Measurements from ENCODE around the gene ARHGAP21. TPM values are rescaled to one million over a fixed set of nuclear protein-coding genes. Genes with fewer than 3 reads are reported as not detected.
A peak's percentile ranks its signal among the peaks of the same experiment; 100 is the strongest.
"Not testable (repeated sequence)": the region's sequence is repeated elsewhere in the genome, so short reads cannot be mapped to it uniquely, and the experiment has no call there.

ARHGAP21 gene
- total RNA-seq, 4 donors from 2014 or later, result 25.9 to 43.4 (median 34.3) TPM

DNA sequence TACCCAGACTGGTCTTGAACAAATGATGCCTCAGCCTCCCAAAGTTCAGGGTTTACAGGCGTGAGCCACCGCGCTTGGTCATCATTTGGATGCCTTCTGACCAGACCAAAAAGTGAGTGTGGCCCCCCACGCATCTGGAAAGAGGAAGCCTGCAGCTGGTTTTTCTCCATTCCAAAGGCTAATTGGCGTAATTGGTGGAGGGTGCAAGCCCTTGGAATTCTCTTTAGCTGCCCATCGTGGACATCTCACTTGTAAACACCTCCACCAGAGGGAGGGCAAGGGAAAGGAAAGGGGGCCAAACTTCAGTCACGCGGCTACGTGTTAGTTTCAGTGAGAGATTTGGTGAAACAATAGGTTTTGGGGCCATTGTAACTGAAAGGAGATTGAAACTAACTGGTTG, 4.1 kb upstream of the ARHGAP21 start:
- Histone ChIP-seq H3K36me3 (no peaks in the 10 kb centered on the region), H3K4me1 (peaks cover 6% of the 10 kb centered on the region), H3K4me3 (no peak overlapping the region), H3K27ac (no peak overlapping the region), H3K9me3 (no peaks in the 10 kb centered on the region), H3K27me3 (no peaks in the 10 kb centered on the region)
- 86% methylated on average over 8 of the region's 9 CpGs for WGBS
- TF ChIP-seq POLR2A (IDR thresholded peaks at IDR 0.05) (no peak), EP300 (IDR thresholded peaks at IDR 0.05) (no peak), POLR2AphosphoS5 (IDR thresholded peaks at IDR 0.05) (no peak)
- TF ChIP-seq, protein P1, sequence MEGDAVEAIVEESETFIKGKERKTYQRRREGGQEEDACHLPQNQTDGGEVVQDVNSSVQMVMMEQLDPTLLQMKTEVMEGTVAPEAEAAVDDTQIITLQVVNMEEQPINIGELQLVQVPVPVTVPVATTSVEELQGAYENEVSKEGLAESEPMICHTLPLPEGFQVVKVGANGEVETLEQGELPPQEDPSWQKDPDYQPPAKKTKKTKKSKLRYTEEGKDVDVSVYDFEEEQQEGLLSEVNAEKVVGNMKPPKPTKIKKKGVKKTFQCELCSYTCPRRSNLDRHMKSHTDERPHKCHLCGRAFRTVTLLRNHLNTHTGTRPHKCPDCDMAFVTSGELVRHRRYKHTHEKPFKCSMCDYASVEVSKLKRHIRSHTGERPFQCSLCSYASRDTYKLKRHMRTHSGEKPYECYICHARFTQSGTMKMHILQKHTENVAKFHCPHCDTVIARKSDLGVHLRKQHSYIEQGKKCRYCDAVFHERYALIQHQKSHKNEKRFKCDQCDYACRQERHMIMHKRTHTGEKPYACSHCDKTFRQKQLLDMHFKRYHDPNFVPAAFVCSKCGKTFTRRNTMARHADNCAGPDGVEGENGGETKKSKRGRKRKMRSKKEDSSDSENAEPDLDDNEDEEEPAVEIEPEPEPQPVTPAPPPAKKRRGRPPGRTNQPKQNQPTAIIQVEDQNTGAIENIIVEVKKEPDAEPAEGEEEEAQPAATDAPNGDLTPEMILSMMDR (IDR thresholded peaks at IDR 0.05), result no peak
- no peak for DNase-seq (ENCODE audit: low spot score in 2 of 2)

DNA sequence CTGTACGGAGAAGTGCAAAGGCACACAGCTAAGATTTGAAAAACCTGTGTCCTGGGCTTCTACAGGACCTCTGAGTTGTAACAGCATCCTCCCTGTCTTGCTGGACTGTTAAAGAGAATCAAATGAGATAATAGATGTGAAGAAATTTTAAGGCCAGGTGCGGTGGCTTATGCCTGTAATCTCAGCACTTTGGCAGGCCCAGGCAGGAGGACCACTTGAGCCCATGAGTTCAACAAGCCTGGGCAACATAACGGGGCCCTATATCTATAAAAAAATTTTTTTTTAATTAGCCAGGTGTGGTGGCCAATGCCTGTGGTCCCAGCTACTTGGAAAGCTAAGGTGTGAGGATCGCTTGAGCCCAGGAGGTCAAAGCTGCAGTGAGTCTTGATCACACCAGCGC, 2.9 kb upstream of the ARHGAP21 start:
- no peaks in the 10 kb centered on the region for H3K27me3 ChIP-seq
- TF ChIP-seq EP300 (IDR thresholded peaks at IDR 0.05) (no peak), POLR2A (IDR thresholded peaks at IDR 0.05) (no peak), POLR2AphosphoS5 (IDR thresholded peaks at IDR 0.05) (no peak)
- TF ChIP-seq, protein P1 (IDR thresholded peaks at IDR 0.05), result no peak
- 100% methylated on average over 5 of the region's 5 CpGs for WGBS
- H3K36me3 ChIP-seq, result no peaks in the 10 kb centered on the region
- H3K27ac ChIP-seq, result no peak overlapping the region
- no peak overlapping the region for H3K4me3 ChIP-seq
- no peaks in the 10 kb centered on the region for H3K9me3 ChIP-seq
- peaks cover 15% of the 10 kb centered on the region for H3K4me1 ChIP-seq
- DNase-seq (ENCODE audit: low spot score in 2 of 2), result no peak

DNA sequence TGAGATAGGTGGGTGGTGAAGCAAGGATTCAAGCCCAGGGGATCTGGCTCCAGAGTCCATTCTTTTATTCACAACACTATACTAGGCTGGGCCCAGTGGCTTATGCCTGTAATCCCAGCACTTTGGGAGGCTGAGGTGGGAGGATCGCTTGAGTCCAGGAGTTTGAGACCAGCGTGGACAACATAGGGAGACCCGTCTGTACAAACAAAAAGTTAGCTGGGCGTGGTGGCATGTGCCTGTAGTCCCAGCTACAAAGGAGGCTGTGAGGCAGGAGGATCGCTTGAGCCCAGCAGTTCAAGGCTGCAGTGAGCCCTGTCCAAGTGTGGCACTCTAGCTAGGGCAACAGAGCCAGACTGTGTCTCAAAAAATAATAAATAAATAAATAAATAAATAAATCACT, 2.3 kb upstream of the ARHGAP21 start:
- H3K4me3 ChIP-seq; H3K9me3 ChIP-seq; H3K36me3 ChIP-seq; H3K27me3 ChIP-seq; H3K27ac ChIP-seq; DNase-seq (ENCODE audit: low spot score in 2 of 2): not testable (repeated sequence)
- H3K4me1 ChIP-seq, result peaks cover 20% of the 10 kb centered on the region
- WGBS, result 99% methylated on average over 5 of the region's 5 CpGs

DNA sequence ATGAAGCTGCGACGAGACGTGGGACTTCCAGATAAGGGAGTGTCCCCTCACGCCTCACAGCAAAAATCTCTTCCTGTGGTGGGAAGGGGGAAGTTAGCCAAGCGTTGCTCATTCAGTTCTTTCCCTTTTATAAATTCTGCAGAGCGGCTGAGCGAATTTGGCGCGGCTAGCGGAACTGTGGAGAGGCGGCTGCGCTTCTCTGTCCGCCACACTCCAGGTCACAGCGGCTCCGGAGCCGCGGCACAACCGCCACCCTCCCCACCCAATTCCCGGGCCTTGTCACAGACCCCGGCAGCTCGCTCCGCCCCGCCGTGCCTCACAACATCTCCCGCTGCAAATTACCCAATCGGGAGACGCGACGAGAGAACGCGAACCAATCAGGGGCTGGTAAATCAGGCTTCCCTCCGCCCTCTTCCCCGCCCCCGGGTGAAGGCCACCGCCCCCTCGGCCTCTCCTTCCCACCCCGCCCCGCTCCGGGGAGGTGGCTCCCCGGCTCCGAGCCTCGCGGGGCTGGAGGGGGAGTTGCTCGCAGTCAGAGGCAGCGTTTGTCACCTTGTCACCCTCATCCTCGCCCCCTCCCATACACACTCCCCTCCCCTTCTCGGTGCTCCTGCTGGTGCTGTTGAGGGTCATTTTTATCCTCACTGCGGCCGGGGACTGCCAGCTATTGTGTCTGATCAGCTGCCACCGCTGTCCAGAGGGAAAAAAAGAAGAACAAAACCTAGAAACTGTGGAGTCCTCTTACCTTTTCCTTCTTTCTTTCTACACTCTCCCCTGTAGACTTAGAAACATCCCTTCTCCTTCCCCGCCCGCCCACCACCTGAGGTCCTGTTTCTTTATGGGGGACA, 918 bp upstream of the ARHGAP21 start:
- peak; percentile 98 to 99 for DNase-seq (ENCODE audit: low spot score in 2 of 2)
- Histone ChIP-seq H3K36me3 (no peaks in the 10 kb centered on the region), H3K4me3 (peak overlapping the region; percentile 76), H3K27me3 (no peaks in the 10 kb centered on the region), H3K27ac (peak overlapping the region; percentile 90), H3K9me3 (no peaks in the 10 kb centered on the region), H3K4me1 (peaks cover 34% of the 10 kb centered on the region)
- TF ChIP-seq POLR2A (IDR thresholded peaks at IDR 0.05), result peak in 1 of 2 donors; percentile 76
- TF ChIP-seq, protein P1 (IDR thresholded peaks at IDR 0.05), result no peak
- 3% methylated on average over 41 of the region's 52 CpGs for WGBS

DNA sequence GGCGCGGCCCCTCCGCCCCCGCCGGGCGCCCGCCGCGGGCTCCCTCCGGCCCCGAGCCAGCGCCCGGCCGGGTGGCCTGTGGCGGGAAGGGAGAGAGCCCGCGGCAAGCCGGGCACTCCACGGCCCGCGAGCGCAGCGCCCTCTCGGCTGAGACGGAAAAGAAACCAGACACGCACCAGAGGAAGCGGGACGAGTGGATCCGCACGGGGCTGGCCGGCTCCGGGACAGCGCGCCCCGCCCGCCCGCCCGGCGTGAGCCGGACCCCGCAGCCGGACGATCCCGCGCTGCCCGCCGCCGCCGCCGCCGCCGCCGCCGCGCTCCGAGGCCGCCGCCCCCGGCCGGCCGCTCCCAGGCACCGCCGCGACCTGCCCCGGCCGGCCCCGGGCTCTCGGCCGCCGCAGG, 300 bp downstream of the ARHGAP21 start:
- 0% methylated on average over 26 of the region's 70 CpGs for WGBS
- TF ChIP-seq EP300 (IDR thresholded peaks at IDR 0.05), result no peak
- TF ChIP-seq POLR2AphosphoS5 (IDR thresholded peaks at IDR 0.05), result no peak
- TF ChIP-seq, protein P1 (IDR thresholded peaks at IDR 0.05), result no peak
- no peak for TF ChIP-seq POLR2A (IDR thresholded peaks at IDR 0.05)

More for the DNA sequence above, 300 bp downstream of the ARHGAP21 start:
- peak overlapping the region; percentile 90 for H3K27ac ChIP-seq
- peak overlapping the region; percentile 76 for H3K4me3 ChIP-seq
- no peaks in the 10 kb centered on the region for H3K27me3 ChIP-seq
- DNase-seq (ENCODE audit: low spot score in 2 of 2), result no peak
- no peaks in the 10 kb centered on the region for H3K9me3 ChIP-seq
- no peaks in the 10 kb centered on the region for H3K36me3 ChIP-seq
- H3K4me1 ChIP-seq, result peaks cover 42% of the 10 kb centered on the region
